Stimulated activated CD4-positive, alpha-beta T cell treated with anti-CD3 and anti-CD28 coated beads, Interleukin-2, amount 100 ng/mL, for 24 hours (primary cell): Measurements from ENCODE around the gene ASIC3.
"Not testable (repeated sequence)": the region's sequence is repeated elsewhere in the genome, so short reads cannot be mapped to it uniquely, and the experiment has no call there.

Experiments used
- DNase-seq, 2 donors: peaks; one replicate each; pipeline ENCODE4 v3.0.0-alpha.2; 2020

The ASIC3 gene

GRCh38 chr7:151014950-151015349, 33.4 kb upstream of the ASIC3 start:
- DNase-seq, result no peak

DNA sequence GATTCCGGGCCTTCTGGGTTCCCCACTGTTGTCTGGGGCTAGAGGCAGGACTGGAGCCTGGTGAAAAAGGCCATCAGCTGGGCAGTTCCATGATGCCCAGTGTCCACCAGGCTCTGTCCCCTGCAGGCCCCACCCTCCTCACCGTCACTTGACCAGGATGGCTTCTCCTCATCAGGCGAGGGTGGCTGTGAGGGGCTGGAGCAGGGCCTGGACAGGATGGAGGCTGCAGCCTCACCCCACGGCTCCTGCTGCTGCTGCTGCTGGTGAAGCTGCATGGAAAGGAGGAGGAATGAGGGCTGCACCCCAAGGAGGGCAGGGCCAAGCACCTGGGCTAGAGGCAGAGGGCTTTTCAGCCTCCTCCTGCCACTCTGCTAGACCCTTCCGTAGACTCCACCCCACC, 32.4 kb upstream of the ASIC3 start:
- DNase-seq, result no peak

GRCh38 chr7:151016505-151016904, 31.8 kb upstream of the ASIC3 start:
- no peak for DNase-seq

GRCh38 chr7:151016942-151017341, 31.4 kb upstream of the ASIC3 start:
- DNase-seq, result no peak

- DNase-seq, result no peak
Measured at GRCh38 chr7:151017370-151017952, 30.9 kb upstream of the ASIC3 start.

GRCh38 chr7:151017953-151018420, 30.3 kb upstream of the ASIC3 start:
- DNase-seq, result peak; percentile 86 to 89

GRCh38 chr7:151018421-151019129, 29.8 kb upstream of the ASIC3 start:
- DNase-seq, result peak in 1 of 2 donors; percentile 47

DNA sequence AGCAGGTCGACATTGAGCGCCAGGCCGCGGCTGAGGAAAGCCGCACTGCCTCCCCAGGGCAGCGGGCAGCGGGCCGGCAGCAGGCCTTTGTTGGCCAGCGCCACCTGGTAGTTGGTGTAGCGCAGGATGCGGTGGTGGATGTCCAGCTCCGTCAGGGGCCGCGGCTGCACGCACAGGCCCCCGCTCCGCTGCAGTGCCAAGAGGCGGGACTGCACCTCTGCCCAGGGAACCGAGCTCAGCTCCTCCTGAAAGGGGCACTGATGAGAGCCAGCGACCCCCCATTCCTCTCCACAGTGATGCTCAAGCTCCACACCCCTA, 29.2 kb upstream of the ASIC3 start:
- DNase-seq, result no peak

GRCh38 chr7:151020231-151020630, 28.1 kb upstream of the ASIC3 start:
- DNase-seq, result no peak

DNA sequence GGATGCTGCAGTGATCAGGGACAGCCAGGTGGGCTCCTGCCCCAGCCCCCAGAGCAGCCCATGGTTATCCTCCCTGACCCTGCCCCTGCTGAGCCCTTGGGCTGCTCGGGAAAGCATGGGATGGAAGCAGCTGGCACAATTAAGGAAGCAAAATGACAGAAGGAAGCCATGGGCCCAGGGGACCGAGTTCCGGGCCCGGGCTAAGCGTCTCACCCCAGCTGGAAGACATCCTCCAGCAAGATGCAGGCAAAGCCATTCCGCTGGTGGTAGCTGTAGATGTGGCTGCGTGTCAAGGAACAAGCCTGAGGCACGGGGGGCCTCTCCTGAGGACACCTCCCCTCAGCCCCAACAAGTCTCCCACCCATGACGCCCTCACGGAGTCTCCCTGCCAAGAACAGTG, 25.1 kb upstream of the ASIC3 start:
- no peak for DNase-seq

GRCh38 chr7:151024435-151025056, 23.8 kb upstream of the ASIC3 start, which contains the start of gene ATG9B:
Gene ATG9B, minus strand, starts transcription at chr7:151024494. Its CDS starts 71 bp downstream, at chr7:151024423.
- DNase-seq, result no peak

DNA sequence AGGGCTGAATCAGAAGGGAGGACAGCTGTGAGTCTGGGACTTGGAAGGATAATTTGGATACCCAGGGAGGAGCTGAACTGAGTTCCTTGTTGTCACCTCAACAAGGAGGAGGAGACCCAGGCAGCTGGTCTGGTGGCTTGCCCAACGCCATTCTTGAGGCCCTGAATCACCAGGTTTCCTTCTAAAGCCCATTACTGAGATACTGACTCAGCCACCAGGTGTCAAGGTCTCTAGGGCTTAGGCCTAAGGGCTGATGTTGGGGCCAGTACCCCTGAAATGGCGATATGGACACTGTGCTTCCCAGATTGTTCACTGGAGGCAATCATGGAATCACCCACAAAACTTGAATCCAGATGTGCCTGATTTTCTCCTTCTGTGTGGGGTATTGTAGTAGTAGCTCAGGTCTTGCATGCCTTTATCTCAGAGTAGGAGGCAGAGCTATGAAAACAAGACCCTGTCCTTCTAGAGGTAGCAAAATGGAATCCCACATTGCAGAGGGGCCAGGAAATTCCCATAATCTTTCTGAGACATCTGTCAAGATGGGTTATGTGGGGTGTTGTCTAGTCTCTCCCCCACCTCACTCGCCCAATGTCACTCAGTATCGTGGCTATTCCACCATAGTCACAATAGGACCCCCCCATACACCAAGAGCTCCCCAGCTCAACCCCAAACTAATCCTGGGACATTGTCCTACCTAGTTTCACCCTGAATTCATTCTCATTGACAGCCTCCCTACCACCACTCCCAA, 22.2 kb upstream of the ASIC3 start:
- DNase-seq, result no peak

- DNase-seq, result not testable (repeated sequence)
Measured at GRCh38 chr7:151026771-151027727, 21.3 kb upstream of the ASIC3 start.

GRCh38 chr7:151027728-151028130, 20.6 kb upstream of the ASIC3 start:
- not testable (repeated sequence) for DNase-seq

GRCh38 chr7:151028131-151028947, 20.0 kb upstream of the ASIC3 start, which contains the start of gene ABCB8:
Gene ABCB8, plus strand, starts transcription at chr7:151028450. Its CDS starts 66 bp downstream, at chr7:151028516.
- DNase-seq, result peak; percentile 96 to 98

- DNase-seq, result no peak
Measured at GRCh38 chr7:151028948-151029501, 19.3 kb upstream of the ASIC3 start.

- no peak for DNase-seq
Measured at GRCh38 chr7:151031011-151031410, 17.3 kb upstream of the ASIC3 start.

- DNase-seq, result no peak
Measured at GRCh38 chr7:151032936-151033863, 15.1 kb upstream of the ASIC3 start.

DNA sequence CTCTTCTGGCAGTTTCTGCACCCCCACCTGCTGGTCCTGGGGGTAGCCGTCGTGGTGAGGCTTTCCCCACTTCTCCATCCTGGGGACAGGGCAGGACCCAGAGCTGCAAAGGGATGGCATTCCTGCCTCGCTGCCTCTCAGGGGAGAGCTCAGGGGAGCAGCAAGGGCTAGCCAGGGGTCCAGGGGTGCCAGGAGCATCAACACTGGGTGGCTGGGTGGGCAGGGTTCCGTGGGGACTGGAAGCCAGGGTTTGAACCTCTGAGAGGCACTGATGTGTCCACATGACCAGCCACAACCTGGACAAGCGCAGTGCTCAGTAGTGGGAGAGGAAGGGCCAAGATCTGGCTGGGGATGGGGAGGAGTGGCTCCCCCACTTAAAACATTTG, 14.5 kb upstream of the ASIC3 start:
- no peak for DNase-seq
